ENCODE results near the gene SEMA6C.

SEMA6C gene

DNA sequence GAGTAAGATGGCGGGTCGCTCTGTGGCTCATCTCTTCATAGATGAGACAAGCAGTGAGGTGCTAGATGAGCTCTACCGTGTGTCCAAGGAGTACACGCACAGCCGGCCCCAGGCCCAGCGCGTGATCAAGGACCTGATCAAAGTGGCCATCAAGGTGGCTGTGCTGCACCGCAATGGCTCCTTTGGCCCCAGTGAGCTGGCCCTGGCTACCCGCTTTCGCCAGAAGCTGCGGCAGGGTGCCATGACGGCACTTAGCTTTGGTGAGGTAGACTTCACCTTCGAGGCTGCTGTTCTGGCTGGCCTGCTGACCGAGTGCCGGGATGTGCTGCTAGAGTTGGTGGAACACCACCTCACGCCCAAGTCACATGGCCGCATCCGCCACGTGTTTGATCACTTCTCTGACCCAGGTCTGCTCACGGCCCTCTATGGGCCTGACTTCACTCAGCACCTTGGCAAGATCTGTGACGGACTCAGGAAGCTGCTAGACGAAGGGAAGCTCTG, 12.4 kb upstream of the SEMA6C start:
- DNase-seq = no peak

DNA sequence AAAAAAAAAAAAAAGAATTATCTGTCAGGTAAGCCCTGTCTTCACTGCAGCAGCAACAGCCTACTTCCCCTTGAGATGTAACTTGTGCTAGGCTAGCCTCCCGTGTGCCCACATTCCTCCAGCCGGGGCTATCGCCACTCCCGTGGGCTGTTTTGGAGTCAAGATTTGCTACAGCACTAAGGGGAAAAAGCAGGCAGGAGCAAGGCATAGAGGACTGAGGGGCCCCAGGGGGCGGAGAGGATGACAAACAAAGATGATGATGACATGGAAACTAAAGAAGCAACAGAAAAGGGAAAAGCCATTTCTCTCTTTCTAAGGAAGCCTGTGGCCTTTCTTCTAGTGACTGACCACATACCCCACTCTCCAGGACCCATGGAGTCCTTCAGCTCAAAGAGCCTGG, 11.9 kb upstream of the SEMA6C start:
- no peak for DNase-seq

DNA sequence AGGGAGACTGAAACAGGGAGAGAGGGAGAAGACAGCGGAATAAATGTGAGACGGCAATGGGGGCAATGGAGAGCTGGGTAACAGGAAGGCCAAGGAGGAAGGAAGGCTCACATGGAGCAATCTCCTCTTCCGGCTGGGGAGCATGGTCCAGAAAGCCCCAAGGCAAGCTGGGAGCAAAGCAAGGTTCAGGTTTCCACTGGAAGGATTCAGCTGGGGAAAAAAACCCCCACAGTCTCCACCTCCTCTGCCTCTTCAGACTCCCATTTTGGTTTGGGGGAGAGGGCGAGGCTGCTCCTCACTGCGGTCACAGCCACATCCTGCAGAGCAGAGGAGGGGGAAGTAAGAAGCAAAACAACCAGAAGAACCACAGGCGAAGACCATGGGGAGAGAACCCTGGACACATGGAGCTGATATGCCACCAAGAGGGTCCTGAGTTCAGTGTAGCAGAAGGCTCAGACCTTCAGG, 10.7 kb upstream of the SEMA6C start:
- peak; percentile 94 to 95 for DNase-seq

DNA sequence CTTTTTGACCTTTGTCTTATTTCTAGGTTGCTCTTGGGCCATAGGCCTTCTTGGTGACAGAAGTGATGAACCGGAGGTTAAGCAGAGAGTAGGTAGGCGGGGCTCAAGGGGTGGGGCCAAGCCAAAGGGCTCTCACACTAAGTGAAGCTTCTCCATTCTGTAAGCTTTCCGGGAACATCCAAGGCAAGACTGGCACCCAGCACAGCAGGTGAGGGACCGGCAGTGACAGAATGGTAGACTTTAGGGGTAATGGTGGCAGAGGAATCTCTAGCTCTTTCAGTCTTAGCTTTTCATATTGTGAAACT, 10.0 kb upstream of the SEMA6C start, which contains the start of gene TNFAIP8L2:
TNFAIP8L2 (plus strand) TSS at position 135 of the 305 bp plus-strand sequence. CDS start 2,049 bp downstream, outside the sequence.
- DNase-seq = peak; percentile 86

DNA sequence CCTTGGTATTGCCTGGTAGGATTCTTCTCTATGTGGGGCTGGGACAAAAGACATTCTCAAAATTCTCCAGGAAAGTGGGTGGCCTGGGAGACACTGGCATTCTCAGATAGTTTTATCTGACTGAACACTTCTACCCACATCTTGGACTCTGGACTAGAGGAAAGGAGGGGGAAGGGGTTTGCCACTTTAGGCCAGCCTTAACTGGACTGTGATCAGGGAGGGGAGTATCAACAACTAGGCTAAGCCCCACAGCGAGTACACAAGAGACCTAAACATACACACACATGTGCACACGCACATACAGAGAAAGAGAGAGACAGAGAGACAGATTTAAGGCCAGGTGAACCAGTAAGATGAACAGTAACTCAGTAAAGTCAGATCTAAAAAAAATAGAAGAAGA, 1.2 kb upstream of the SEMA6C start:
- DNase-seq = no peak

DNA sequence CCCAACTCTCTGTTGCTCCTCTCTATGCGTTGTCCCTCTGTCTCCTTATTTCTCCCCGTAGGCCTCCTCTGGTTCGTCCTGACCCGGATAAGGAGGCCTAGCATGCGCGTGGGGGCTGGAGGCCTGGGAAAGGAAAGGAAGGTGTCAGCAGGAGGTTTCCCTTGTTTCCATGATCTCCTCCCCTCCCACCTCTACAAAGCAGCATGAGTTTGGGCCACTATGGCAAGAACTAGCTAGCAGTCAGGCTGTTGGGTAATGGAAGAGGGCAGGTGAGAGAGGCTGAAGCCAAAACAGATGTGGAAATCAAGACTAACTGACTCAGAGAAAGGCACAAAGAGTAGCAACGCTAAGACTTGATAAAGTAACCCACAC, 687 bp upstream of the SEMA6C start:
- no peak for DNase-seq

DNA sequence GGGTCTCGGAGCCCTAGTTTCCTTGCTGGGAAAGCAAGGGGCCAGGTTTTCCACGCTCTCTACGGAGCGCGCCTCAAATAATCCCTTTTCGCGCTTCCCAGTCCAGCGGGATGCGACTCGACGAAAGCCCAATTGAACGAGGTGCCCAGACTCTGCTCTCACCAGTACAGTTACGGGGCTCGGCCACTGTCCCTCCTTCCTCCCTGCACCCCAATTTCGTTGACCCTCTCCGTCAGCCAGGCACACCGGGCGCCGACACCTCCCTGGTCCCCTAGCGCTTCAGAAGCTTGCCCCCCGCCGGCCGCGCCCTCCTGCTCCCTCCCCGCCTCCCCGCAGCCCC, 389 bp downstream of the SEMA6C start:
- DNase-seq = no peak

DNA sequence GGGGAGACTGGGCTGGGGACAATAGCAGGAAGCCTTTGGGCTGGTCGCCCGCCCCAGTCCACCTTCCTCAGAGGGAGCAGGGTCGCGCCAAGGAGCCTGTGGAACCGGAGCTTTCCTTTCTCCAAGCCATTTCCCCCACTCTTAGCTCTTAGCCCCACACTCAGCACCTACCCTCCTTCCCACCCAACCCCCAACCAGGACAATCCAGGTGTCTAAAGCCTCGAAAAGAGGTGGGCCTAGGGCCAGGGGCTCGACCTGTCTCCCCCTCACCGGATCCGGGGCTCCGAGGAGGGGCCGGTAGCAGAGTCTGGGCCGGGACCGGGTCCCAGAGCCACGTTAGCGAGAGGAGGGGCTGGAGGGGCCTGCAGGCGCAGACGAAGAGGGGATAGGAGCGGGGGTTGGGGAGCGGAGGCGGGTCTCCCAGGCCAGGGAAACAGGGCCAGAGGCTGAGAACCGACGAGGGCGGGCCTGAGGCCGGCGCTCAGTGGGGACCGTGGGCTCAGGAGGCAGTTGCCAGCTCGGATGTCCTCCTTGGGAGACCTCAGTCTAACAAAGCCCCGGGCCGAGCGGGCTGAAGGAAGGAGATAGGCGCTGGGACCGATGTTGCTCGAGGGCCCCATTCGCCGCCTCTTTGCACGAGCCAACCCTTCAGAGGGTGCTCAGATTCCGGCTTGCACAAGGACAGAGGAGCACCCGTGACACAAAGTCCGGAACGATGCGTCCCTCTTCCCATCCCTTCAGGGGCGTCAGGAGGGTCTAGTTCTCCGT, 943 bp downstream of the SEMA6C start:
- no peak for DNase-seq

DNA sequence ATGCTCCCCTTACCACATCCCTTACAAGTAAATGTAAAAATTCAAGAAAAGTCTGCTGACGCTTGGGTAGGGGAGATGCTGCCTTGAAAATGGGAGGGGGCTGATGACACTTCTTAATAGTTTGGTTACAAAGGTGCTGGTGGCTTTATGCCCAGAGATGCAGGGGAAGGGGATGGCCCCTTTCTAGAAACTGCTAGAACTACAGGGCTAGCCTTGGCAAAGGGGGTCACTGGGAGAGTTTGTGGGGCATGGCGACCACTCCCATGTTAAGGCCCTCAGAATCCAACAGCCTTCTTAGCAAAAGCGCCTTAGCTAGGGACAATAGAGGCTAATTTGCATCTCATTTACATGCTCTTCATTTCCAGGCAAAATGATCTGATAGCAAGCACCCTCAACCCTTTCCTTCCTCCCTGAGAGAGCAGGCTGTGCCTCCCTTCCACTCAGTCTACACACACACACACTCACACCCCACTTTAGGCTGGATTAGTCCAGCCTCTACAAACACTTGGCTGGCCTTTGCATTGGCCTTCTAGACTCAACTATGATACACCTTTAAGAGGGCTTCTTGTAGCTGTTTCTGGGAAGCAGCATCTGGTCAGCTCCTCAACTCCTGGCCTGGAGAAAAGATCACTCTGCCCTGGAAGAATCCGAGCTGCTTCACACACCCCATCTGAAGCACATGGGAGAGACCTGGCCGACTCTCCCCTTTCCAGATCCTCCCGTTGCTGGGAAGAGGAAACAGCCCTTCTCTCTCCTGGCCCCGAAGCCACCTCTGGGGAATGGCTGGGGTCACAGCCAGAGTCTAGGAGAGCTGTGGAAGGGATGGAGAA, 1.7 kb downstream of the SEMA6C start:
- DNase-seq = no peak

DNA sequence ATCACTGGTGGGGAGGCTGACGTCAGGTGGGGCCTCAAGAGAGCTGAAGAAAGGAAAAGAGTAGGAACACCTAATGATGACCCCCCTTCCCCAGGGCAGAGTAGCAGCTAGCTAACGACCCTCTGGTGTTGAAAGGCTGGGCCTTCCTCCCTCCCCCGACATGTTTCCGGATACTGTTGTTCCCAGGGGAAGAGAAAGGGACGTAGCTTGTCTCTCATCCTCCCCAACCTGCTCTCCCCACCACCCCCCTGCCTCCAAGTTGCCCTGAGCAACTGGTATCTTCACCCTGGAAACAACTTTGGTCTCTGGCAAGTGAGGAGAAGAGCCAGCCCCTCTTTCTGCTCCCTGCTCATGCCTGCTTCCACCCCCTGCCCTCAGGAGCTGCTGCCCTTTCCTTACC, 2.4 kb downstream of the SEMA6C start:
- no peak for DNase-seq

DNA sequence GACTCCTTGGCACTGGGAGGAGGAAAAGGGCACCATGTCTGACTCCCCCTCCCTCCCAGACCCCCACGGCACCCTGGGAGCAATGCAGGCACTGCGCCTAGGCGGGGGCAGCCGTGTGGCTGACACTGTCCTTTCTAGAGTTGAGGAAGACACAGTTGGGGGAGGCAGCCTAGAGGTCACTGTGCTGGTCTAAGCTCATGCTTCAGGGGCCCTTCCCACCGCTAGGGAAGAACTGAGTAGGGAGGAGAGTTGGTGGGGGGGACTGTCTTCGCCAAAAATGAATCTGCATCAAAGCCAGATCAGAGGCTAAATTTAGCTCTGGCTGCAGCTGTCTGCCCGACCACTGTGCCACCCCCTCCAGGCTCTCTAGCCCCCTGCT, 3.4 kb downstream of the SEMA6C start:
- DNase-seq = no peak

DNA sequence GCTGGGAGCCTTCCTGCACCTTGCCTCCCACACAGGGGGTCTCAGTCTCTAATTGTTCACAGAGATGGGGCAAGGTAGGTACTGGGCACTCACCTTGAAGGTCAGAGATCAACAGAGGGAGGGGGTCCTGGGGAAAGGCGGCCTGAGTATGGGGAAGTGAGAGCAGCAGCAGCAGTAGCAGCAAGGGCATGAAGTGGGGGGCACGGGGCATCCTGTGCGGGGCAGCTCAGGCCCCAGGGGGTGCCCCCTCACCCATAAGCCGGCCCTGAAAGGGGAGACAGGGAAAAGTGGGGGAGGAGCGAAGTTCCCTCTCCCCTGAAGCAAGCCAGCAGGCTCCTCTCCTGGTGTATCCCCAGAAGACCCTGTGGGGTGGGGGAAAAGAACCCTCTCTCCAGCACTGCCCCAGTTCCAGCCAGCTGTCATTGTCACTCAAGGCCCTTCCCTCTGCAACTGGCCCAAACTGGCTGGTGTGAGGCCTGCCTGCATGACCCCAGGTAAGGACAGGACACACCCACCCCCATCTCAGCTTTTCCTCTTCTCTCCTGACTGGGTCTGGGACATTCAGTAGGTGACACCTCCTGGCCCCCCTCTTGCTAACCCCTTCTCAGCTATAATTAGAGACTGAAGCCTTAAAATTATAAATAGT, 3.9 kb downstream of the SEMA6C start:
- DNase-seq = no peak

DNA sequence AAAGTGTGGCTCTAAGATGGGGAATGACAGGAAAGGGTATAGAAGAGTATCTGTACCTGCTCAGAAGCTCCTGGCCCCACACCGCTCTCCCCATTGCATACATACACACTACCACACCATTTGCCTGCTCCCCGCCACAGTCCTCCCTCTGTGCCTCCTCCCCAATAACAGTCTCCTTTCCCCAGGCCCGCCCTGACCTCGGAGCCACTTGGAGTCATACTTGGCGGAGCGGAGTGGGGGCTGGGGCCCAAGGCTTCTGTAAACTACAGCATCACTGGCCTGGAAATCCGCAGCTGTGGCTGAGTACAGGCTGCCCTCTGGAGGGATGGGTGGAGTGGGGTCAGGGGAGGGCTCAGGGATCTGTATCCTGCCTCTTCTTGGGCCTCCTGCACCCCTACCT, 8.6 kb downstream of the SEMA6C start:
- DNase-seq = no peak

DNA sequence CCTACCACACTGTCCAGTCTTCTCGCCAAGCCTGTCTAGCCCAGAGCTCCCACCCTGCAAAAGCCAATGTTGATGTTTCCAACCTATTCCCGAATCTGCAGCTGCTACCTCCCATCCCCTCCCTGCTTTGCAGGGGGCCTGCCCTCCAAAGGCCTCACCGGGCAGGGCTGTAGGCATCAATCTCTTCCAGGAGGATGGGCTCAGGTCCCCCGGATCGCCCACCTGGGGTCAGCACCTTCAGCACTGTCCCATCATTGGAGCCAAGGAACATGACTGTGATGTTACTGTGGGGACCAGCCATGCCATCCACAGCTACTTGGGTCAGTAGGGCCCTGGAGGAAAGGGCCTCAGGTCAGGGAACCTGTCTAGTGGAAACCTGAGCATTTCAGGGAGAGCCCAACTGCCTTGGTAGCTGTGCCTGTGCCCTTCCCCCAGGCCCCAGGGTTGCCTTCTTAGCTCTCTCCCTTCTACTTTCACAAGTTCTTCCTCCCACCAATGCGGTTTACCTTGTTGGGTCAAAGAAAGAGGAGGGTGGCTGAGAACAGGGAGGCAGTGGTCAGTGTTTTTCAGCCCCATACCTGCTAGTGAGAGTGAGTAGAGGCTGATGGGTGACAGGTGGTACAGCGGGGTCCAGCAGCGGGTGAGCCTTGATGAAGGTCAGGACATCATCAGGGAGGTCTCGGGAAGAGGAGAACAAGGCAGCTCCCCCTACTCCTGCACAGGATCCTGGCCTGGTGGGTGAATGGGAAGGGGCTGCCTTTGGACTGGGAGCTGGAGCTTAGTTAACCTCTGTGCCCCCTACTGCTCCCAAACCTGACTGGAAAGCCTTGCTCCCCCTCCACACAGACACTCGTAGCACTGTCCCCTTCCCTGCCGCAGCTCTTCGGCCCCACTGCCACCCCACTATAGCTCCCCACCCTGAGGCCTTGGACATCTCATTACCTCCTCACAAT, 10.7 kb downstream of the SEMA6C start:
- no peak for DNase-seq

DNA sequence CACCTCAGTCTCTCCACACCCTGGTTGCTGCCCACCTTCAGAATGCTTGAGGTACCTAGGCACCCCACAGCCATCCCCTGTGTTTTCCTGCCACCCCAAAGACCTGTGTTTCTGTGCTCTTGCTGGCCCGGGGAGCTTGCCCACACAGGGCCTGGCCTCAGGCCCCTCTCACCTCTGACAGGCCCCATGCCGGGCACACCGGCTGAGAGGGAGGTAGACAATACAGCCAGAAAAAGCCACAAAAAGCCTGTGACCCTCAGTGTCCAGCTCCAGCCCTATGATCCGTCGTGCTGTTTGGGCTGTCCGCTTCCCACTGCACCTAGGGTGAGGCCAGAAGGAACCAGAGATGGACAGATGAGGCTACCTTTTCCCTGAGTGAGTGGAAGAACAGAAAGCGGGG, 11.4 kb downstream of the SEMA6C start:
- DNase-seq = no peak

DNA sequence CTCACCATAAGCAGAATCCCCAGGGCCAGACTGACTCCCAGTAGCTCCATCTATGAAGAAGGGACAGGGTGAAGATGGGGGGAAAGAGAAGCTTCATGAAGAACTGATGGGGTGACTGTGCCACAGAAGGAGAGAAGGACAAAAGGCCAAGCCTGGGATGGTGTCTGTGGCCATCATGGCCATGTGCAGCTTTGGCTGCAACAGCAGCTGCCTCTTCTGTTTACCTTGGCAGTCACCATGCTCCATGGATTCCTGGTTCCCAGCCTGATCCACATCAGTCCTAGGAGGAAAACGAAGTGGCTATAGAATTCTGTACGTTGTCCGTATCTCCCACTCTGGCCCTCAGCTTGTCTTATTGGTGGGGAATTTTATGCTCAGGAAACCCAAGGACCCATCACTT, 12.0 kb downstream of the SEMA6C start:
- no peak for DNase-seq

DNA sequence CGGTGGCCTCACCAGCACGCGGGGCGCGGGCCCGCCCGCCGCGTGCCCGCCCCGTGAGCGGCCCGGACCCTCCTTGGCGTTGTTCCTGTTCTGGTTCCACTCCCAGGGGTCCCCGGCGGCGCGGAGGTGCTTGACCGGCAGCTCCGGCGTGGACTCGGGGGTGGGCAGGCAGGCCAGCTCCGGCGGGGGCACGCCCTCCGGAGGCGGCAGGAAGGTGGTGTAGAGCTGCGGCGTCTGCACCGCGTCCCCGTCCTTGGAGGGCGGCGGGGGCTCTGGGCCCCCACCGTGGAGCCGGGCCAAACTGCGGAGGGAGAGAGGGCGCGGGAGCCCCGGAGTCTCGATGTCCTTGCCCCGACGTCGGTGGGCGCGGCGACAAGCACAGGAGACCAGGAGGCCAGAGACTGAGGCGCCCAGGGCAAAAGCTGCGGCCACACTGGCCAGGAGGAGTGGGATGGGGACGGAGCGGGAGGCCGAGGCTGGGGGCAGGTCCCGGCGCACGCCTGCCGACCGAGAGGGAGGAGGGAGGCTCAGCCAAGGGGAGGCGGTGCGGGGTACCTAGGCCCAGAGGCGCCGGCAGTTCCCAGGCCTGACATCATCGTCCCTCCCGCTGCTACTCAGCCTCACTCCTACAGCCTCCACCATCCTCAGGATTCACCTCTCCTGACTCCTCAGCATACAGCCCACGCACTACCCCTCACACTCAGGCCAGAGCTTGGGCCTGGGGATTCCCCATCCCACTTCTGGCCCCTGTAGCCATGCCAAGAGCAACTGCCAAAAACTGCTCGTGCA, 13.2 kb downstream of the SEMA6C start:
- no peak for DNase-seq

DNA sequence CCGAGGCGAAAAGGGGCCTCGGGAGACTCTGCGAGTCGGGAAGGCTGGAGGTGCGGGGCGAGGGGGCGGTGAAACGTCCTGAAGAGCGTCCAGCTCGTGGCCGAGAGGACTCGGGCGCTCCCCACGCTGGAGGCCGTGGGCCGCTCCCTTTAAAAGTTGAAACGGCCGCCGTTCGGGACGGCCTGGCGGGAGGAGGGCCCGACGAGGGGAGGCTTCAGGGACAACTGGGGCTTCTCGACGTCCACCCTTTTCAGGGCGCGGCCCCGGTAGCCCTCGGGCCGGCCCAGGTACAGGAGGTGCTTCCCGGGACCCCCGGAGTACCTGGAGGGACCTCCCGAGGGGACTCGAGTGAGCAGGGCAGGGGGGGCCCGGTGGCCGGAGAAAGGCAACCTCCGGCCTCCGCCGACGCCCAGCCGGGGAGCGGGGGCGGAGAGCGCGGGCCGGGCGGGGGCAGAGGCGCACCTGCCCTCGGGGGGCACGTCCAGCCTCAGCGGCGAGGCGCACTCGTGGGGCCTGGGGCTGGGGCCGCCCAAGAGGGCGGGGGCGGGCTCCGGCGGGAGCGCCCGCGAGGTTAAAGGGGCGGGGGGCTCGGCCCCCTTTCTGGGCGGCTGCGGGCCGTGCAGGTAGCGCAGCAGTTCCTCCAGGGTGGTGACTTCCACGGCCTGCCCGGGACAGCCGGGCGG, 14.0 kb downstream of the SEMA6C start:
- no peak for DNase-seq

DNA sequence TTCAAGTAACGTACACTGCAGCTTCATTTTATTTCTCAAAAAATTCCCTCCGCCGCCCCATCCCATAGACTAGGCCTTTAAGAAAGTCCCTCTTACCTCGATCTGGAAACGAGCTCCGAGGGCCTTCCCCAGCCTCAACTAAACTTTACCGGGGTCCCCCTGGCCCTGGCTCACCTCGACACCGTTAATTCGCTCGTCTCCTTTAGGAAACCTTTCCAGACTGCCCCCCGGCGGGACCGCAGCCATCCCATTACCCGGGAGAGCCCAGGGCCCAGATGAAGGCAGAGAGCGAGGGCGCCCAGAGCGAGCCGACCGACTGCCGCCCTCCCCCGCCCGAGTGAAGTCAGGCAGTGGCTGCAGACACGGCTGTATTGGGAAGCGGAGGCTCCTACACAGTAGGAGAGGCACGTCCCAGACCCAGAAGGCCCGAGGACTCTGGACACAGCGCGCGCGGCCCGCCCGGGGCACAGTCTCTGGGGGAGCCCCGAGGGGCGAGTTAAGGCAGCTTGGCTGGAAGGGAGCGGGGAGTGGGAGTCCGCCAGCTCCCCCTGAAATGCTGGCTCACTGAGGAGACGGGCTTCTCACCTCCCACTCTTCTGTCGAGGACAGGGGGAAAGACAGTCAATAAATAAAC, 14.6 kb downstream of the SEMA6C start:
- DNase-seq = no peak

DNA sequence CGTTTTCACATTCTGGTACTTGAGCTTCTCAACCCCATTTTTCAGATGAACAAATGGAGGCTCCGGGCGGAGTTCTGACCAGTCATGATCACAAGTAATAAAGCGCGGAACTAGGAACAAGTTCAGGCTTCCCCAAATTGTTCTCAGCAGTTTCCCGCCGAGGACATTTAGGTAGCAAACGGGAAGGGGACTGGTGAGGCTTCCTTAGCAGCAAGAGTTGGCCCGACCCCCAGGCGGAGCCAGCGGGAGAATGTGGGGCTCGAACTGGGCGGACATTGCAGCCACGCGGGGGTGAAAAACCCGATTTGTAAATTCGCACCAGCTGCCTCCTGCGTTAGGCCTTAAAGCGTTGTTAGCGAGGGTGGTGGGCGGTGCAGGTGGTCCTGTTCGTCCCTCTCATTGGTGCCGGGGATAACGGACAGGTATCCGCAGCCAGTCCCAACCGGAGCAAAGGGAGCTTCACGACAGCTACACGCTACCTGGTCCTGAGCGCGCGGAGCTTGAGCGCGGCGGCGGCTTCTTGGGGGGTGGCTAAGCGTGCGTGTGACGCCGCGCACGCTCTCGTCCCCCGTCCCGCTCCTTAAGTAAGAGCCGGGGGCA, 15.3 kb downstream of the SEMA6C start:
- DNase-seq = no peak

Measured in AML-193 (cell line).